GM23248 (cell line): ENCODE data around the gene RHOG. TPM values are rescaled to one million over a fixed set of nuclear protein-coding genes. Genes with fewer than 3 reads are reported as not detected.

Experiments
- DNase-seq: peaks from one replicate; pipeline ENCODE4 v3.0.0-alpha.2; 2015
- H2AFZ ChIP-seq: fragments of 200-600 bp; sonication (generic); 2 replicates; pipeline ENCODE4 v1.6.1; 2016; ENCODE audit warnings: antibody characterized with exemption
- H3F3A ChIP-seq: fragments of 200-600 bp; sonication (generic); 2 replicates; pipeline ENCODE4 v1.6.1; 2016; ENCODE audit warnings: mild to moderate bottlenecking, antibody characterized with exemption, mixed run types; ENCODE audit not compliant: insufficient read depth
- H3K27ac ChIP-seq: fragments of 200-600 bp; sonication (generic); 2 replicates; pipeline ENCODE4 v1.5.1; 2016; ENCODE audit warnings: mild to moderate bottlenecking
- H3K27me3 ChIP-seq: fragments of 200-600 bp; sonication (generic); replicated peaks from 2 replicates; pipeline ENCODE4 v1.6.1; 2016; ENCODE audit warnings: mild to moderate bottlenecking; ENCODE audit not compliant: insufficient read depth
- H3K36me3 ChIP-seq: fragments of 200-600 bp; sonication (generic); 2 replicates; pipeline ENCODE4 v1.6.1; 2016; ENCODE audit warnings: low read depth, mild to moderate bottlenecking
- H3K4me1 ChIP-seq: fragments of 200-600 bp; sonication (generic); 2 replicates; pipeline ENCODE4 v1.6.1; 2016; ENCODE audit warnings: mild to moderate bottlenecking; ENCODE audit not compliant: insufficient read depth
- H3K4me2 ChIP-seq: fragments of 200-600 bp; sonication (generic); one replicate; pipeline ENCODE4 v1.6.1; 2016; ENCODE audit warnings: mild to moderate bottlenecking; ENCODE audit not compliant: unreplicated experiment
- H3K4me3 ChIP-seq: fragments of 200-600 bp; sonication (generic); 2 replicates; pipeline ENCODE4 v1.5.1; 2016; ENCODE audit warnings: mild to moderate bottlenecking
- H3K79me2 ChIP-seq: fragments of 200-600 bp; sonication (generic); 2 replicates; pipeline ENCODE4 v1.6.1; 2016; ENCODE audit warnings: mild to moderate bottlenecking; ENCODE audit not compliant: insufficient read depth
- H3K9ac ChIP-seq: fragments of 200-600 bp; sonication (generic); 2 replicates; pipeline ENCODE4 v1.6.1; 2016; ENCODE audit warnings: mild to moderate bottlenecking
- H3K9me2 ChIP-seq: fragments of 200-600 bp; sonication (generic); 2 replicates; pipeline ENCODE4 v1.6.1; 2016; ENCODE audit warnings: mixed run types, mild to moderate bottlenecking, moderate library complexity; ENCODE audit not compliant: insufficient read depth
- H3K9me3 ChIP-seq: fragments of 200-600 bp; sonication (generic); one replicate; pipeline ENCODE4 v1.6.1; 2017; ENCODE audit warnings: low read depth
- H4K20me1 ChIP-seq: fragments of 200-600 bp; sonication (generic); 2 replicates; pipeline ENCODE4 v1.6.0; 2016; ENCODE audit not compliant: insufficient read depth
- EZH2 ChIP-seq: fragments of 200-600 bp; sonication (generic); IDR thresholded peaks from 2 replicates; pipeline ENCODE4 v1.6.1; 2018; ENCODE audit warnings: antibody characterized with exemption, mild to moderate bottlenecking; ENCODE audit not compliant: insufficient read depth, poor library complexity, severe bottlenecking
- EZH2phosphoT487 ChIP-seq: fragments of 200-600 bp; sonication (generic); IDR thresholded peaks from 2 replicates; pipeline ENCODE4 v1.6.1; 2018; ENCODE audit warnings: antibody characterized with exemption, moderate library complexity, mild to moderate bottlenecking, low read depth; ENCODE audit not compliant: insufficient read depth
- WGBS, 2 experiments: methylation state at CpG; one replicate each; pipeline ENCODE4 v1.1.6; 2015 to 2017; ENCODE audit warnings: low lambda C conversion rate in 2 of 2, low coverage in 1 of 2; ENCODE audit errors: missing lambda C conversion rate in 2 of 2; 5-methylcytosine and 5-hydroxymethylcytosine counted together
- in situ Hi-C: fragments of 300-500 bp; cut with MboI; formaldehyde crosslinking; loops from 2 replicates; pipeline ENCODE4 v1.15.0; 2020
- polyA plus RNA-seq: library from polyadenylated mRNA; unstranded; fragments of >200 nt; fragmentation: Nextera tagmentation; extraction: Ambion mirVana; gene quantifications from 2 replicates; pipeline ENCODE4 v1.2.1, GENCODE V29; 2016
- total RNA-seq: library from RNA; depleted of rRNA; stranded (reverse); fragments of >200 nt; shearing (Covaris generic); gene quantifications from 2 replicates; pipeline ENCODE4 v1.2.3, GENCODE V29; 2014

Gene RHOG
- total and polyA plus RNA-seq, 2 experiments from 2014 or later, result 45.5 to 61.4 TPM

- Histone ChIP-seq H3K9ac (no peak overlapping the region), H3K36me3 (no peaks in the 10 kb centered on the region), H3K9me2 (no peaks in the 10 kb centered on the region), H3K27me3 (no peaks in the 10 kb centered on the region), H3K9me3 (no peaks in the 10 kb centered on the region), H3K27ac (no peak overlapping the region), H3K79me2 (peaks cover 88% of the 10 kb centered on the region), H3F3A (no peaks in the 10 kb centered on the region), H2AFZ (no peak overlapping the region), H3K4me3 (no peak overlapping the region), H3K4me2 (no peak overlapping the region), H3K4me1 (peaks cover 17% of the 10 kb centered on the region), H4K20me1 (no peaks in the 10 kb centered on the region)
- DNase-seq, result no peak
- TF ChIP-seq EZH2 (no peak), EZH2phosphoT487 (no peak)
- 58 to 63% methylated on average over 4 of the region's 4 CpGs for WGBS, 2 experiments
- in situ Hi-C loops, result no loop called here
These were observed 18.7 kb upstream of the RHOG start for GRCh38 chr11:3859373-3859881.

DNA sequence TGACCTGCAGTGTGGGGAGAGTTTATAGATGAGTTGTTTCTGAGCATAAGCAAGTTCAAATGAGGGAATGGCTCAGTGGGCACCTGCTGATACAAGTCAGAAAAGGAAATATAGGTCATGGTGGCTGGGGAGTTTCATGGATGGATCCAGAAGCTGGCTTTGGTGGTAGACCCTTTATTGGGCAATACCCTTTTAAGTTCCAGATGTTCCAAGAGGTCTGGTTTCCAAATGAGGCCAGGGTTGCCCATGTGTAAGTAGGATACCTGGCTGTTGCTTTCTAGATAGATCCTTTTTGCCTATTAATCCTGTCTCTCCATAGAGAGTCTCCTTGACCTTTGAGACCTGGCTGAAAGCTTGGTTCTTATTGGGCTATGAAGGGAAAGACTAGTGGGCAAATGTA, 16.9 kb upstream of the RHOG start:
- TF ChIP-seq EZH2, result no peak
- TF ChIP-seq EZH2phosphoT487, result no peak

DNA sequence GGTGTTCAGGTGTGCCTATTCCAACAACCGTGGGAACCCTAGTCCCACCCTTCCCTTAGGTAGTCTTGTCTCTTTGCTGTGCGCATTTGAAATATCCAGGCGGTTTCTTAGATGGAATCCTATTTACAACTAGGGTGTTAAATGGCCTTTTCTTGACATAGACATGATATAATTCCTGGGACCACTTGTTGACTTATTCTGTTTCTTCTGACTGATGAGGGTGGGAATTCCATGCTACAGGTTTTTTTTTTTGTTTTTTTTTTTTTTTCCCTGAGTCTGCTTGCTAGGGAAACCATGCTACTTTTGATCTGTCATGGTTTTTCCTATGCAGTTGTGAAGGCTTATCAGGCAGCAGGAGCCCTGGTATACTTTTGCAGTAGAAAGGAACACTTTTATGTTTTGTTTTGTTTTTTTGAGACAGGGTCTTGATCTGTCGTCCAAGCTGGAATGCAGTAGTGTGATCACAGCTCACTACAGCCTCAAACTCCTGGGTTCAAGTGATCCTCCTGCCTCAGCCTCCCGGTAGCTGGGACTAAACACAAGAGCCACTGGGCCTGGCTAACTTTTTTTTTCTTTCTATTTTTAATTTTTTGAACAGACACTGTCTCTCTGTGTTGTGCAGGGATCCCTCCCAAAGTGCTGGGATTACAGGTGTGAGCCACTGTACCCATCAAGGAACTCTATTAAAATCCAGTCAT, 16.2 kb upstream of the RHOG start:
- H3K4me1 ChIP-seq, result peaks cover 17% of the 10 kb centered on the region
- in situ Hi-C loops, result no loop called here

More for the DNA sequence above, 16.9 kb upstream of the RHOG start:
- no peaks in the 10 kb centered on the region for H3K27me3 ChIP-seq
- H4K20me1 ChIP-seq, result no peaks in the 10 kb centered on the region
- no peaks in the 10 kb centered on the region for H3K9me2 ChIP-seq
- no peak overlapping the region for H3K4me2 ChIP-seq
- no peaks in the 10 kb centered on the region for H3K9me3 ChIP-seq
- H2AFZ ChIP-seq, result no peak overlapping the region
- peaks cover 70% of the 10 kb centered on the region for H3K79me2 ChIP-seq
- H3K27ac ChIP-seq, result no peak overlapping the region
- H3K4me1 ChIP-seq, result peaks cover 17% of the 10 kb centered on the region
- H3K4me3 ChIP-seq, result peak overlapping the region; percentile 10; the same call in 1 of the 2 replicates
- no peaks in the 10 kb centered on the region for H3K36me3 ChIP-seq
- no peaks in the 10 kb centered on the region for H3F3A ChIP-seq
- DNase-seq, result no peak
- no peak overlapping the region for H3K9ac ChIP-seq
- in situ Hi-C loops, result no loop called here

DNA sequence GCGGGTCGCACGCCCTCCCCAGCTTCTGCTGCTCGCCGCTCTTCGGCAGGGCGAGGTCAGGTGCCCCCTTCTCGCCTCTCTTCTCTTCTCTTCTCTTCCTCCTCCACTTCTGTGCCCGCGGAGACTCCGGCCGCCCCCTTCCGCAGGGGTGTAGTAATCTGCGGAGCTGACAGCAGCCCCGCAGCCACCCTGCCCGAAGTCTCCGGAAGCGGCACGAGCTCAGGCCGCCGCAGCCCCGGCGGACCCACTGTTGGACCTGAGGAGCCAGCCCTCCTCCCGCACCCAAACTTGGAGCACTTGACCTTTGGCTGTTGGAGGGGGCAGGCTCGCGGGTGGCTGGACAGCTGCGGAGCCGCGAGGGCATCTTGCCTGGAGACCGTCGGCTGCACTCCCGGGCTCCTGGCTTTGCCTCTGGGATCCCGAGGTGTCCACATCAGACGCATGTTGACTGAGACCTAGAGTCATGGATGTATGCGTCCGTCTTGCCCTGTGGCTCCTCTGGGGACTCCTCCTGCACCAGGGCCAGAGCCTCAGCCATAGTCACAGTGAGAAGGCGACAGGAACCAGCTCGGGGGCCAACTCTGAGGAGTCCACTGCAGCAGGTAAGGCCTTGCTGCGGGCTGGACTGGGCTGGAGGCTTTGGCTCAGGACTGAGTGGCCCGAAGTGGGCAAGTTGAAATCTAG, 15.2 kb upstream of the RHOG start:
- H3K9ac ChIP-seq, result peak overlapping the region; percentile 89
- peak overlapping the region; percentile 92 for H3K4me2 ChIP-seq
- H3K4me3 ChIP-seq, result peak overlapping the region; percentile 89
- H4K20me1 ChIP-seq, result no peaks in the 10 kb centered on the region
- in situ Hi-C loops, result no loop called here
- H3K36me3 ChIP-seq, result no peaks in the 10 kb centered on the region
- WGBS, 2 experiments, result 2 to 3% methylated on average over 34 to 40 of the region's 40 CpGs
- no peaks in the 10 kb centered on the region for H3K9me2 ChIP-seq
- peaks cover 53% of the 10 kb centered on the region for H3K79me2 ChIP-seq
- no peaks in the 10 kb centered on the region for H3F3A ChIP-seq
- peaks cover 17% of the 10 kb centered on the region for H3K4me1 ChIP-seq
- H3K9me3 ChIP-seq, result no peaks in the 10 kb centered on the region
- H2AFZ ChIP-seq, result peak overlapping the region; percentile 93
- H3K27ac ChIP-seq, result no peak overlapping the region
- TF ChIP-seq EZH2phosphoT487 (no peak), EZH2 (no peak)
- H3K27me3 ChIP-seq, result no peaks in the 10 kb centered on the region
- DNase-seq, result peak; percentile 61

More for the DNA sequence above, 16.2 kb upstream of the RHOG start:
- peak overlapping the region; percentile 92 for H3K4me2 ChIP-seq
- WGBS, 2 experiments, result 70 to 74% methylated on average over 5 of the region's 5 CpGs
- H3K79me2 ChIP-seq, result peaks cover 64% of the 10 kb centered on the region
- H3K9me3 ChIP-seq, result no peaks in the 10 kb centered on the region
- TF ChIP-seq EZH2phosphoT487, result no peak
- TF ChIP-seq EZH2, result no peak
- H3K27ac ChIP-seq, result no peak overlapping the region
- H2AFZ ChIP-seq, result no peak overlapping the region
- no peak for DNase-seq
- H3K4me3 ChIP-seq, result peak overlapping the region; percentile 89
- no peaks in the 10 kb centered on the region for H3K27me3 ChIP-seq
- H3K9me2 ChIP-seq, result no peaks in the 10 kb centered on the region
- no peaks in the 10 kb centered on the region for H3K36me3 ChIP-seq
- no peaks in the 10 kb centered on the region for H3F3A ChIP-seq
- no peaks in the 10 kb centered on the region for H4K20me1 ChIP-seq
- H3K9ac ChIP-seq, result no peak overlapping the region
